ENCODE data around the gene CEBPE.

Gene CEBPE

DNA sequence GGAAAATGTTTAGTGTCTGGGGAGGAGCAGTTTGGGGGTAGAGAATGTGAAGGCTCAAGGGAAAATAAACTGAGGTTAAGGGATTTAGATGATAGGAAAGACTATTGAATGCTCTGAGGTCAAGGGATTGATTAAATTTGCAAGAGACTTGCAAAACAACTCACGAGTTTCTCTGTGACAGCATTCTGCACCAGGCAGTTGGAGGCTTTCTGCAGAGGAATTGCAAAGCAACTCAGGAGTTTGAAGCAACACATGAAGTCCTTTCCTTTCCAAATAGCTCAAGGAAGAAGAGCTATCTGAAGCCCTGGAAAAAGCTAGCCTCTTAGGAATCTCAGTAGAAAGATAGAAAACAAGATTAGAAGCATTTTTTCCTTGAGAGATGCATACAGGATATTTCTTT is 40.5 kb upstream of the CEBPE start:
- no peak overlapping the region for H3K4me3 ChIP-seq (ENCODE audit: low read depth, low read length, poor library complexity, severe bottlenecking)
- TF ChIP-seq, protein P1, sequence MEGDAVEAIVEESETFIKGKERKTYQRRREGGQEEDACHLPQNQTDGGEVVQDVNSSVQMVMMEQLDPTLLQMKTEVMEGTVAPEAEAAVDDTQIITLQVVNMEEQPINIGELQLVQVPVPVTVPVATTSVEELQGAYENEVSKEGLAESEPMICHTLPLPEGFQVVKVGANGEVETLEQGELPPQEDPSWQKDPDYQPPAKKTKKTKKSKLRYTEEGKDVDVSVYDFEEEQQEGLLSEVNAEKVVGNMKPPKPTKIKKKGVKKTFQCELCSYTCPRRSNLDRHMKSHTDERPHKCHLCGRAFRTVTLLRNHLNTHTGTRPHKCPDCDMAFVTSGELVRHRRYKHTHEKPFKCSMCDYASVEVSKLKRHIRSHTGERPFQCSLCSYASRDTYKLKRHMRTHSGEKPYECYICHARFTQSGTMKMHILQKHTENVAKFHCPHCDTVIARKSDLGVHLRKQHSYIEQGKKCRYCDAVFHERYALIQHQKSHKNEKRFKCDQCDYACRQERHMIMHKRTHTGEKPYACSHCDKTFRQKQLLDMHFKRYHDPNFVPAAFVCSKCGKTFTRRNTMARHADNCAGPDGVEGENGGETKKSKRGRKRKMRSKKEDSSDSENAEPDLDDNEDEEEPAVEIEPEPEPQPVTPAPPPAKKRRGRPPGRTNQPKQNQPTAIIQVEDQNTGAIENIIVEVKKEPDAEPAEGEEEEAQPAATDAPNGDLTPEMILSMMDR (IDR thresholded peaks at IDR 0.05; ENCODE audit: low read length): no peak
- no peaks in the 10 kb centered on the region; the same call in 1 of the 2 replicates for H3K27me3 ChIP-seq (ENCODE audit: insufficient read depth, low read length)
- H3K36me3 ChIP-seq (ENCODE audit: insufficient read depth, low read length): no peaks in the 10 kb centered on the region
- no peak overlapping the region for H3K9ac ChIP-seq (ENCODE audit: low read length)
- no peaks in the 10 kb centered on the region for H3K4me1 ChIP-seq (ENCODE audit: insufficient read depth, low read length, severe bottlenecking)
- H3K79me2 ChIP-seq (ENCODE audit: insufficient read depth, low read length): no peaks in the 10 kb centered on the region
- no peak overlapping the region for H3K27ac ChIP-seq (ENCODE audit: low read depth, low read length, poor library complexity, severe bottlenecking)
- no peaks in the 10 kb centered on the region for H3K9me3 ChIP-seq (ENCODE audit: low read length)
- no peaks in the 10 kb centered on the region for H3K9me2 ChIP-seq (ENCODE audit: low read depth, low read length)
- no peak overlapping the region for H2AFZ ChIP-seq (ENCODE audit: low read length)
- no peaks in the 10 kb centered on the region for H3F3A ChIP-seq (ENCODE audit: insufficient read depth, low read length)
- H4K20me1 ChIP-seq (ENCODE audit: insufficient read depth, low read length): no peaks in the 10 kb centered on the region
- H3K4me2 ChIP-seq (ENCODE audit: low read length): no peak overlapping the region

- no peak for TF ChIP-seq EZH2 (IDR thresholded peaks at IDR 0.05; ENCODE audit: borderline replicate concordance, low read length)
- TF ChIP-seq, protein P1 (IDR thresholded peaks at IDR 0.05; ENCODE audit: low read length): no peak
- Histone ChIP-seq H3K9me3 (ENCODE audit: low read length) (no peaks in the 10 kb centered on the region), H3K4me3 (ENCODE audit: low read depth, low read length, poor library complexity, severe bottlenecking) (no peak overlapping the region), H2AFZ (ENCODE audit: low read length) (no peak overlapping the region), H3K4me2 (ENCODE audit: low read length) (no peak overlapping the region), H3K36me3 (ENCODE audit: insufficient read depth, low read length) (no peaks in the 10 kb centered on the region), H4K20me1 (ENCODE audit: insufficient read depth, low read length) (no peaks in the 10 kb centered on the region), H3K9ac (ENCODE audit: low read length) (no peak overlapping the region), H3K4me1 (ENCODE audit: insufficient read depth, low read length, severe bottlenecking) (no peaks in the 10 kb centered on the region), H3K27me3 (ENCODE audit: insufficient read depth, low read length) (no peaks in the 10 kb centered on the region; the same call in 1 of the 2 replicates), H3K27ac (ENCODE audit: low read depth, low read length, poor library complexity, severe bottlenecking) (no peak overlapping the region), H3K9me2 (ENCODE audit: low read depth, low read length) (no peaks in the 10 kb centered on the region), H3K79me2 (ENCODE audit: insufficient read depth, low read length) (no peaks in the 10 kb centered on the region), H3F3A (ENCODE audit: insufficient read depth, low read length) (no peaks in the 10 kb centered on the region)
Observed at GRCh38 chr14:23158779-23159178, 39.7 kb upstream of the CEBPE start.

GRCh38 chr14:23154964-23155587 is 36.0 kb upstream of the CEBPE start:
- H3F3A ChIP-seq (ENCODE audit: insufficient read depth, low read length): no peaks in the 10 kb centered on the region
- TF ChIP-seq, protein P1 (IDR thresholded peaks at IDR 0.05; ENCODE audit: low read length): no peak
- no peak for TF ChIP-seq EZH2 (IDR thresholded peaks at IDR 0.05; ENCODE audit: borderline replicate concordance, low read length)
- H3K27me3 ChIP-seq (ENCODE audit: insufficient read depth, low read length): no peaks in the 10 kb centered on the region; the same call in 1 of the 2 replicates
- no peaks in the 10 kb centered on the region for H3K79me2 ChIP-seq (ENCODE audit: insufficient read depth, low read length)
- H4K20me1 ChIP-seq (ENCODE audit: insufficient read depth, low read length): no peaks in the 10 kb centered on the region
- H3K9me3 ChIP-seq (ENCODE audit: low read length): no peaks in the 10 kb centered on the region
- no peak overlapping the region for H3K9ac ChIP-seq (ENCODE audit: low read length)
- H3K27ac ChIP-seq (ENCODE audit: low read depth, low read length, poor library complexity, severe bottlenecking): no peak overlapping the region
- no peaks in the 10 kb centered on the region for H3K36me3 ChIP-seq (ENCODE audit: insufficient read depth, low read length)
- H3K4me2 ChIP-seq (ENCODE audit: low read length): no peak overlapping the region
- no peaks in the 10 kb centered on the region for H3K4me1 ChIP-seq (ENCODE audit: insufficient read depth, low read length, severe bottlenecking)
- no peak overlapping the region for H2AFZ ChIP-seq (ENCODE audit: low read length)
- no peaks in the 10 kb centered on the region for H3K9me2 ChIP-seq (ENCODE audit: low read depth, low read length)
- no peak overlapping the region for H3K4me3 ChIP-seq (ENCODE audit: low read depth, low read length, poor library complexity, severe bottlenecking)

Data from OCI-LY1 (cell line).